Measurements from ENCODE around the gene ANKRD40. TPM values are rescaled to one million over a fixed set of nuclear protein-coding genes. Genes with fewer than 3 reads are reported as not detected.

Gene ANKRD40
- total RNA-seq, 1 experiment from 2014 or later, result 45.3 TPM

DNA sequence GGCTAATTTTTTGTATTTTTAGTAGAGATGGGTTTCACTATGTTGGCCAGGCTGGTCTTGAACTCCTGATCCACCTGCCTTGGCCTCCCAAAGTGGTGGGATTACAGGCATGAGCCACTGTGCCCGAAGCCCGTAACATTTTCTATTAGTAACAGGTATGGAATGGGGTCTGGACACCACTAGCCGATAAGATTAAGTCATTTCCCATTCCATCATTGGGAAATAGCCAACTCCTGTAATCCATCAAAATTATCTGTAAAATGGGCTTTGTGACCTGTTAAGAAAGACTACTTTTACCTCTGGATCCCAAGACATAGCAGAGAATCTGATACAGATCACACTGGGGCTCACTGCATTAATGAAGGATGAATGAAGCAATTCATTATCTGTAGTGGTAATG lies 7.8 kb upstream of the ANKRD40 start (continued):
- TF ChIP-seq ZNF219 (CRISPR knock-in tag; IDR thresholded peaks at IDR 0.05; ENCODE audit: borderline replicate concordance) (no peak), ZNF423 (CRISPR knock-in tag; IDR thresholded peaks at IDR 0.05) (no peak), SMAD4 (CRISPR knock-in tag; IDR thresholded peaks at IDR 0.05) (no peak), CREM (CRISPR knock-in tag; IDR thresholded peaks at IDR 0.05) (no peak), FOXK1 (CRISPR knock-in tag; IDR thresholded peaks at IDR 0.05) (no peak), GTF2I (CRISPR knock-in tag; conservative IDR thresholded peaks at IDR 0.05) (no peak), ATF1 (CRISPR knock-in tag; IDR thresholded peaks at IDR 0.05) (no peak), NR2C2 (CRISPR knock-in tag; IDR thresholded peaks at IDR 0.05) (no peak)
- TF ChIP-seq, protein P1, sequence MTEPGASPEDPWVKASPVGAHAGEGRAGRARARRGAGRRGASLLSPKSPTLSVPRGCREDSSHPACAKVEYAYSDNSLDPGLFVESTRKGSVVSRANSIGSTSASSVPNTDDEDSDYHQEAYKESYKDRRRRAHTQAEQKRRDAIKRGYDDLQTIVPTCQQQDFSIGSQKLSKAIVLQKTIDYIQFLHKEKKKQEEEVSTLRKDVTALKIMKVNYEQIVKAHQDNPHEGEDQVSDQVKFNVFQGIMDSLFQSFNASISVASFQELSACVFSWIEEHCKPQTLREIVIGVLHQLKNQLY (CRISPR knock-in tag; IDR thresholded peaks at IDR 0.05), result no peak
- TF ChIP-seq, protein P2, sequence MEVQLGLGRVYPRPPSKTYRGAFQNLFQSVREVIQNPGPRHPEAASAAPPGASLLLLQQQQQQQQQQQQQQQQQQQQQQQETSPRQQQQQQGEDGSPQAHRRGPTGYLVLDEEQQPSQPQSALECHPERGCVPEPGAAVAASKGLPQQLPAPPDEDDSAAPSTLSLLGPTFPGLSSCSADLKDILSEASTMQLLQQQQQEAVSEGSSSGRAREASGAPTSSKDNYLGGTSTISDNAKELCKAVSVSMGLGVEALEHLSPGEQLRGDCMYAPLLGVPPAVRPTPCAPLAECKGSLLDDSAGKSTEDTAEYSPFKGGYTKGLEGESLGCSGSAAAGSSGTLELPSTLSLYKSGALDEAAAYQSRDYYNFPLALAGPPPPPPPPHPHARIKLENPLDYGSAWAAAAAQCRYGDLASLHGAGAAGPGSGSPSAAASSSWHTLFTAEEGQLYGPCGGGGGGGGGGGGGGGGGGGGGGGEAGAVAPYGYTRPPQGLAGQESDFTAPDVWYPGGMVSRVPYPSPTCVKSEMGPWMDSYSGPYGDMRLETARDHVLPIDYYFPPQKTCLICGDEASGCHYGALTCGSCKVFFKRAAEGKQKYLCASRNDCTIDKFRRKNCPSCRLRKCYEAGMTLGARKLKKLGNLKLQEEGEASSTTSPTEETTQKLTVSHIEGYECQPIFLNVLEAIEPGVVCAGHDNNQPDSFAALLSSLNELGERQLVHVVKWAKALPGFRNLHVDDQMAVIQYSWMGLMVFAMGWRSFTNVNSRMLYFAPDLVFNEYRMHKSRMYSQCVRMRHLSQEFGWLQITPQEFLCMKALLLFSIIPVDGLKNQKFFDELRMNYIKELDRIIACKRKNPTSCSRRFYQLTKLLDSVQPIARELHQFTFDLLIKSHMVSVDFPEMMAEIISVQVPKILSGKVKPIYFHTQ (CRISPR knock-in tag; IDR thresholded peaks at IDR 0.05), result no peak
- TF ChIP-seq, protein P3, sequence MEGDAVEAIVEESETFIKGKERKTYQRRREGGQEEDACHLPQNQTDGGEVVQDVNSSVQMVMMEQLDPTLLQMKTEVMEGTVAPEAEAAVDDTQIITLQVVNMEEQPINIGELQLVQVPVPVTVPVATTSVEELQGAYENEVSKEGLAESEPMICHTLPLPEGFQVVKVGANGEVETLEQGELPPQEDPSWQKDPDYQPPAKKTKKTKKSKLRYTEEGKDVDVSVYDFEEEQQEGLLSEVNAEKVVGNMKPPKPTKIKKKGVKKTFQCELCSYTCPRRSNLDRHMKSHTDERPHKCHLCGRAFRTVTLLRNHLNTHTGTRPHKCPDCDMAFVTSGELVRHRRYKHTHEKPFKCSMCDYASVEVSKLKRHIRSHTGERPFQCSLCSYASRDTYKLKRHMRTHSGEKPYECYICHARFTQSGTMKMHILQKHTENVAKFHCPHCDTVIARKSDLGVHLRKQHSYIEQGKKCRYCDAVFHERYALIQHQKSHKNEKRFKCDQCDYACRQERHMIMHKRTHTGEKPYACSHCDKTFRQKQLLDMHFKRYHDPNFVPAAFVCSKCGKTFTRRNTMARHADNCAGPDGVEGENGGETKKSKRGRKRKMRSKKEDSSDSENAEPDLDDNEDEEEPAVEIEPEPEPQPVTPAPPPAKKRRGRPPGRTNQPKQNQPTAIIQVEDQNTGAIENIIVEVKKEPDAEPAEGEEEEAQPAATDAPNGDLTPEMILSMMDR (IDR thresholded peaks at IDR 0.05), result no peak
- TF ChIP-seq, protein P4, sequence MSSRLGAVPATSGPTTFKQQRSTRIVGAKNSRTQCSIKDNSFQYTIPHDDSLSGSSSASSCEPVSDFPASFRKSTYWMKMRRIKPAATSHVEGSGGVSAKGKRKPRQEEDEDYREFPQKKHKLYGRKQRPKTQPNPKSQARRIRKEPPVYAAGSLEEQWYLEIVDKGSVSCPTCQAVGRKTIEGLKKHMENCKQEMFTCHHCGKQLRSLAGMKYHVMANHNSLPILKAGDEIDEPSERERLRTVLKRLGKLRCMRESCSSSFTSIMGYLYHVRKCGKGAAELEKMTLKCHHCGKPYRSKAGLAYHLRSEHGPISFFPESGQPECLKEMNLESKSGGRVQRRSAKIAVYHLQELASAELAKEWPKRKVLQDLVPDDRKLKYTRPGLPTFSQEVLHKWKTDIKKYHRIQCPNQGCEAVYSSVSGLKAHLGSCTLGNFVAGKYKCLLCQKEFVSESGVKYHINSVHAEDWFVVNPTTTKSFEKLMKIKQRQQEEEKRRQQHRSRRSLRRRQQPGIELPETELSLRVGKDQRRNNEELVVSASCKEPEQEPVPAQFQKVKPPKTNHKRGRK (CRISPR knock-in tag; IDR thresholded peaks at IDR 0.05; ENCODE audit: borderline replicate concordance), result no peak

DNA sequence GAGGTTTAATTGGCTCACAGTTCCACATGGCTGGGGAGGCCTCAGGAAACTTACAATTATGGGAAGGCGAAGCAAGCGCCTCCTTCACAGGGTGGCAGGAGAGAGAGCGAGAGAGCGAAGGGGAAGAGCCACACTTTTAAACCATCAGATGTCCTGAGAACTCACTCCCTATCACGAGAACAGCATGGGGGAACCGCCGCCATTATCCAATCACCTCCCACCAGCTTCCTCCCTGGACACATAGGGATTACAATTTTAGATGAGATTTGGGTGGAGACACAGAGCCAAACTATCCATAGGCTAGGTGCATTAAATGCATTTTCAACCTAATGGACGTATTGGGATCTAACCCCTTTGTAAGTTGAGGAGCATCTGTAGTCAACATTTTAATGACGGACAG lies 4.9 kb upstream of the ANKRD40 start:
- no peak for ATAC-seq
- H3K4me3 Mint-ChIP-seq, result no peak overlapping the region
- H3K36me3 Mint-ChIP-seq, result no peaks in the 10 kb centered on the region
- no peaks in the 10 kb centered on the region for H3K27me3 Mint-ChIP-seq (ENCODE audit: low read depth)
- ChIA-PET POLR2A (interaction anchor here (0.6 kb wide), 1 partner anchor 52 kb away, joined by 3 read pairs; no protein-coding TSS in a partner anchor), CTCF (interaction anchor here (0.6 to 0.7 kb wide), 2 partner anchors 41 to 110 kb away, joined by 3 read pairs; no protein-coding TSS in a partner anchor)
- no peak for DNase-seq (ENCODE audit: low spot score)
- TF ChIP-seq AFF4 (CRISPR knock-in tag; IDR thresholded peaks at IDR 0.05; ENCODE audit: borderline replicate concordance), result no peak
- TF ChIP-seq NFYB (CRISPR knock-in tag; conservative IDR thresholded peaks at IDR 0.05; ENCODE audit: low read depth), result no peak
- TF ChIP-seq, protein P5, sequence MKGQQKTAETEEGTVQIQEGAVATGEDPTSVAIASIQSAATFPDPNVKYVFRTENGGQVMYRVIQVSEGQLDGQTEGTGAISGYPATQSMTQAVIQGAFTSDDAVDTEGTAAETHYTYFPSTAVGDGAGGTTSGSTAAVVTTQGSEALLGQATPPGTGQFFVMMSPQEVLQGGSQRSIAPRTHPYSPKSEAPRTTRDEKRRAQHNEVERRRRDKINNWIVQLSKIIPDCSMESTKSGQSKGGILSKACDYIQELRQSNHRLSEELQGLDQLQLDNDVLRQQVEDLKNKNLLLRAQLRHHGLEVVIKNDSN (CRISPR knock-in tag; IDR thresholded peaks at IDR 0.05), result no peak
- no peak for TF ChIP-seq MYBL2 (CRISPR knock-in tag; IDR thresholded peaks at IDR 0.05)
- no peak for TF ChIP-seq ATF1 (CRISPR knock-in tag; IDR thresholded peaks at IDR 0.05)
- TF ChIP-seq RORB (CRISPR knock-in tag; IDR thresholded peaks at IDR 0.05), result no peak
- no peak for TF ChIP-seq NFE2L1 (CRISPR knock-in tag; IDR thresholded peaks at IDR 0.05)
- TF ChIP-seq FOXP4 (CRISPR knock-in tag; IDR thresholded peaks at IDR 0.05), result no peak
- no peak for TF ChIP-seq NR1H2 (CRISPR knock-in tag; IDR thresholded peaks at IDR 0.05)
- no peak for TF ChIP-seq ZNF121 (CRISPR knock-in tag; IDR thresholded peaks at IDR 0.05)
- no peak for TF ChIP-seq ZNF396 (CRISPR knock-in tag; IDR thresholded peaks at IDR 0.05; ENCODE audit: borderline replicate concordance)
- no peak for TF ChIP-seq FOXK1 (CRISPR knock-in tag; IDR thresholded peaks at IDR 0.05)
- no peak for TF ChIP-seq ZNF219 (CRISPR knock-in tag; IDR thresholded peaks at IDR 0.05; ENCODE audit: borderline replicate concordance)
- H3K4me1 Mint-ChIP-seq, result peaks cover 29% of the 10 kb centered on the region
- H3K27ac Mint-ChIP-seq, result no peak overlapping the region
- no peaks in the 10 kb centered on the region for H3K9me3 Mint-ChIP-seq
